Measurements from ENCODE around the gene TAF8. TPM values are rescaled to one million over a fixed set of nuclear protein-coding genes. Genes with fewer than 3 reads are reported as not detected.

TAF8 gene
- total and polyA plus RNA-seq, 10 of the 15 experiments (the other 5 are each of a cell fraction or from before 2014, with no cell fraction given) = 11.7 to 30.9 (median 19.9) TPM

GRCh38 chr6:42099340-42100028, 49.2 kb downstream of the TAF8 start:
- CTCF ChIA-PET = interaction anchor here (0.6 to 1.3 kb wide), 2 partner anchors 49 to 115 kb away, joined by 3 read pairs; partner anchors contain the start of gene TAF8

More at GRCh38 chr6:42099340-42100028, 49.2 kb downstream of the TAF8 start:
- H2AFZ ChIP-seq (ENCODE audit: control insufficient read depth, low read depth, low read length) = no peak overlapping the region
- no peak overlapping the region for H3K4me2 ChIP-seq (ENCODE audit: control insufficient read depth, insufficient read depth)
- H3K9ac ChIP-seq (ENCODE audit: control insufficient read depth, insufficient read depth, low read length) = no peak overlapping the region
- no TSS peak for BruUV-seq (replicated peaks)
- H4K20me1 ChIP-seq (ENCODE audit: control insufficient read depth, insufficient read depth) = no peaks in the 10 kb centered on the region
- H3K27ac ChIP-seq (ENCODE audit: control insufficient read depth, insufficient read depth) = no peak overlapping the region
- H3K79me2 ChIP-seq (ENCODE audit: control insufficient read depth, insufficient read depth, low read length) = no peaks in the 10 kb centered on the region
- ATAC-seq (no peak), DNase-seq (ENCODE audit: low read depth, low spot score) (no peak), FAIRE-seq (no peak)
- H3K4me3 ChIP-seq = no peak overlapping the region
- H3K4me1 ChIP-seq (ENCODE audit: control insufficient read depth, insufficient read depth, low read length) = no peaks in the 10 kb centered on the region
- intact Hi-C loops (cut with micrococcal nuclease; ENCODE audit: unreplicated experiment) (no loop called here), in situ Hi-C loops (cut with MboI) (no loop called here)
- ChIA-PET POLR2A (no interaction called here), SMC1A (ENCODE audit: uncharacterized antibody, unreplicated experiment) (interaction anchor here (0.8 kb wide), 1 partner anchor 11 kb away, joined by 3 read pairs; no protein-coding TSS in a partner anchor), RAD21 (ENCODE audit: unreplicated experiment) (no interaction called here)
- H3K9me3 ChIP-seq (replicated peaks; ENCODE audit: control insufficient read depth, insufficient read depth, low read length) = no peaks in the 10 kb centered on the region
- H3K36me3 ChIP-seq (ENCODE audit: control insufficient read depth in 2 of 2, insufficient read depth in 2 of 2, low read length in 1 of 2) = no peaks in the 10 kb centered on the region
- 50% methylated on average over 13 of the region's 13 CpGs for WGBS (ENCODE audit: insufficient coverage, insufficient replicate concordance, low lambda C conversion rate, missing lambda C conversion rate)
- H3K27me3 ChIP-seq (replicated peaks in 1 of 2; ENCODE audit: control insufficient read depth in 2 of 2, insufficient read depth in 2 of 2, low read length in 1 of 2) = no peaks in the 10 kb centered on the region; a peak in 1 of 4 replicates
- TF ChIP-seq EED (IDR thresholded peaks at IDR 0.05; ENCODE audit: low read depth) (no peak), BMI1 (IDR thresholded peaks at IDR 0.05; ENCODE audit: borderline replicate concordance) (no peak), BHLHE40 (IDR thresholded peaks at IDR 0.05; ENCODE audit: borderline replicate concordance in 1 of 2, low read depth in 2 of 2, low read length in 1 of 2) (no peak), ZNF274 (IDR thresholded peaks at IDR 0.05; ENCODE audit: insufficient read depth, insufficient read length) (no peak), ZSCAN29 (IDR thresholded peaks at IDR 0.05) (no peak), SUZ12 (IDR thresholded peaks at IDR 0.05; ENCODE audit: unreplicated experiment) (no peak), ZNF217 (IDR thresholded peaks at IDR 0.05) (no peak)
- TF ChIP-seq, protein P1, sequence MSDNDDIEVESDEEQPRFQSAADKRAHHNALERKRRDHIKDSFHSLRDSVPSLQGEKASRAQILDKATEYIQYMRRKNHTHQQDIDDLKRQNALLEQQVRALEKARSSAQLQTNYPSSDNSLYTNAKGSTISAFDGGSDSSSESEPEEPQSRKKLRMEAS (IDR thresholded peaks at IDR 0.05; ENCODE audit: low read depth, low read length) = no peak

Measured in GM12878 (cell line).